Lower leg skin (tissue), 3 donors: ENCODE measurements around the gene LGI4.

Experiments
- CTCF ChIP-seq, 3 donors: fragments of 450-650 bp; IDR thresholded peaks; one replicate each; pipeline ENCODE4 v1.5.1; 2016; ENCODE audit warnings: antibody characterized with exemption in 3 of 3, mild to moderate bottlenecking in 3 of 3, moderate library complexity in 2 of 3
- POLR2A ChIP-seq, 2 donors: fragments of 450-650 bp; IDR thresholded peaks; one replicate each; pipeline ENCODE4 v1.6.1; 2016 to 2017; ENCODE audit warnings: antibody characterized with exemption in 2 of 2, mild to moderate bottlenecking in 1 of 2, moderate library complexity in 1 of 2

GRCh38 chr19:35114353-35115176, 20.3 kb downstream of the LGI4 start:
- TF ChIP-seq CTCF (IDR thresholded peaks at IDR 0.05) (peak in 1 of 3 donors; percentile 91), POLR2A (IDR thresholded peaks at IDR 0.05) (no peak)
